HEK293T (cell line): ENCODE measurements around the gene NOB1.

Source experiments
- ARNT ChIP-seq: fragments of 450-650 bp; IDR thresholded peaks from 2 replicates; pipeline ENCODE4 v1.6.1; 2017; ENCODE audit warnings: mild to moderate bottlenecking
- BHLHE40 ChIP-seq: fragments of 450-650 bp; IDR thresholded peaks from 2 replicates; pipeline ENCODE4 v1.6.1; 2016; ENCODE audit warnings: mild to moderate bottlenecking, moderate library complexity, borderline replicate concordance
- ELF4 ChIP-seq: fragments of 450-650 bp; IDR thresholded peaks from 2 replicates; pipeline ENCODE4 v1.6.1; 2017; ENCODE audit warnings: antibody characterized with exemption
- FOXA1 ChIP-seq: fragments of 450-650 bp; IDR thresholded peaks from 2 replicates; pipeline ENCODE4 v1.6.1; 2016; ENCODE audit warnings: mild to moderate bottlenecking
- FOXM1 ChIP-seq: fragments of 450-650 bp; IDR thresholded peaks from 2 replicates; pipeline ENCODE4 v1.6.1; 2017; ENCODE audit warnings: mild to moderate bottlenecking, borderline replicate concordance
- HDGF ChIP-seq: fragments of 450-650 bp; IDR thresholded peaks from 2 replicates; pipeline ENCODE4 v1.6.1; 2017; ENCODE audit warnings: antibody characterized with exemption, borderline replicate concordance
- L3MBTL2 ChIP-seq: fragments of 450-650 bp; conservative IDR thresholded peaks from 2 replicates; pipeline ENCODE4 v1.6.1; 2016; ENCODE audit warnings: mild to moderate bottlenecking
- LEF1 ChIP-seq: fragments of 450-650 bp; IDR thresholded peaks from 2 replicates; pipeline ENCODE4 v1.6.1; 2017; ENCODE audit warnings: mild to moderate bottlenecking, borderline replicate concordance
- NFRKB ChIP-seq: fragments of 450-650 bp; IDR thresholded peaks from 2 replicates; pipeline ENCODE4 v1.6.1; 2016; ENCODE audit warnings: mild to moderate bottlenecking, moderate library complexity
- PKNOX1 ChIP-seq: fragments of 450-650 bp; IDR thresholded peaks from 2 replicates; pipeline ENCODE4 v1.6.1; 2016
- SP1 ChIP-seq: fragments of 450-650 bp; IDR thresholded peaks from 2 replicates; pipeline ENCODE4 v1.6.1; 2017
- SUZ12 ChIP-seq: fragments of 450-650 bp; IDR thresholded peaks from 2 replicates; pipeline ENCODE4 v1.6.1; 2016; ENCODE audit warnings: mild to moderate bottlenecking
- TARDBP ChIP-seq: fragments of 450-650 bp; IDR thresholded peaks from 2 replicates; pipeline ENCODE4 v1.6.1; 2016
- ZNF384 ChIP-seq: fragments of 450-650 bp; IDR thresholded peaks from 2 replicates; pipeline ENCODE4 v1.6.1; 2016

- TF ChIP-seq ELF4 (no peak), BHLHE40 (no peak), PKNOX1 (no peak), FOXA1 (no peak), ARNT (no peak), SUZ12 (no peak), SP1 (no peak), FOXM1 (no peak), NFRKB (no peak), ZNF384 (no peak), L3MBTL2 (no peak), HDGF (no peak), LEF1 (no peak), TARDBP (no peak)
Measured at GRCh38 chr16:69724414-69724873, 30.3 kb downstream of the NOB1 start.
